OCI-LY3 (cell line): Measurements from ENCODE around the gene SDR9C7.
"Not testable (repeated sequence)": the region's sequence is repeated elsewhere in the genome, so short reads cannot be mapped to it uniquely, and the experiment has no call there.

ENCODE experiments used
- H2AFZ ChIP-seq: fragments of 200-600, 300-600 bp; shearing (Covaris generic); 2 replicates; pipeline ENCODE4 v1.6.0; 2014; ENCODE audit warnings: antibody characterized with exemption, low read depth, low read length
- H3K27ac ChIP-seq: fragments of 200-600, 300-600 bp; sonication (generic); 2 replicates; pipeline ENCODE4 v1.5.1; 2014; ENCODE audit warnings: mild to moderate bottlenecking, low read length, moderate library complexity, mixed read lengths
- H3K27me3 ChIP-seq: fragments of 200-600, 300-600 bp; sonication (generic); 2 replicates; pipeline ENCODE4 v1.6.1; 2014; ENCODE audit warnings: low read depth, low read length, mixed read lengths
- H3K36me3 ChIP-seq: fragments of 200-600, 300-600 bp; sonication (generic); replicated peaks from 2 replicates; pipeline ENCODE3; 2014; ENCODE audit warnings: low read depth, low read length, mixed read lengths
- H3K4me1 ChIP-seq: fragments of 300-600, 200-600 bp; sonication (generic); 2 replicates; pipeline ENCODE4 v1.6.1; 2014; ENCODE audit warnings: low read length, mixed read lengths
- H3K4me2 ChIP-seq: fragments of 200-600, 300-600 bp; sonication (generic); 2 replicates; pipeline ENCODE4 v1.6.1; 2014; ENCODE audit warnings: low read length, mixed read lengths
- H3K4me3 ChIP-seq: fragments of 300-600, 200-600 bp; sonication (generic); 2 replicates; pipeline ENCODE4 v1.5.1; 2014; ENCODE audit warnings: antibody characterized with exemption, mild to moderate bottlenecking, low read length, moderate library complexity
- H3K79me2 ChIP-seq: fragments of 300-600, 200-600 bp; shearing (Covaris generic); 2 replicates; pipeline ENCODE4 v1.6.1; 2014; ENCODE audit warnings: mild to moderate bottlenecking, low read length, mixed read lengths
- H3K9ac ChIP-seq: fragments of 300-600, 200-600 bp; shearing (Covaris generic); 2 replicates; pipeline ENCODE4 v1.6.0; 2014; ENCODE audit warnings: mild to moderate bottlenecking, low read length, moderate library complexity
- H3K9me3 ChIP-seq: fragments of 200-600, 300-600 bp; shearing (Covaris generic); 2 replicates; pipeline ENCODE4 v1.6.1; 2014; ENCODE audit warnings: low read length, mixed read lengths; ENCODE audit not compliant: insufficient read depth
- H4K20me1 ChIP-seq: fragments of 200-600, 300-600 bp; sonication (generic); 2 replicates; pipeline ENCODE4 v1.6.1; 2016; ENCODE audit warnings: low read length, mixed read lengths; ENCODE audit not compliant: insufficient read depth
- EZH2phosphoT487 ChIP-seq: fragments of 200-600 bp; shearing (Covaris generic); IDR thresholded peaks from 2 replicates; pipeline ENCODE4 v1.6.1; 2018; ENCODE audit warnings: antibody characterized with exemption, mixed run types, low read depth
- TF ChIP-seq, protein P1 (sequence below): fragments of 200-600, 300-600 bp; sonication (generic); IDR thresholded peaks from 2 replicates; pipeline ENCODE4 v1.5.1; 2014; ENCODE audit warnings: antibody characterized with exemption, low read length, low read depth

The SDR9C7 gene

DNA sequence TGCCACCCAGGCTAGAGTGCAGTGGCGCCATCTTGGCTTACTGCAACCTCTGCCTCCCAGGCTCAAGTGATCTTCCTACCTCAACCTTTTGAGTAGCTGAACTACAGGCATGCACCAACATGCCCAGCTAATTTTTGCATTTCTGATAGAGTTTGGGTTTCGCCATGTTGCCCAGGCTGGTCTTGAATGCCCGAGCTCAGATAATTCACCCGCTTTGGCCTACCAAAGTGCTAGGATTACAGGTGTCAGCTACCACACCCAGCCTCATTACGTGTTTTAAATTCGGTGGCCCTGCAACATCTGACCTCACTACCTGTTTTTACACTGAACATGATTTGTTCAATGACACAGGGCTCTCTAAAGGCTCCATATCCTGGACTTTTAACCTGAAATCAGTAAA is 46.1 kb upstream of the SDR9C7 start:
- H3K9ac ChIP-seq, result no peak overlapping the region
- no peaks in the 10 kb centered on the region for H3K27me3 ChIP-seq
- H3K36me3 ChIP-seq, result no peaks in the 10 kb centered on the region
- no peaks in the 10 kb centered on the region for H3K9me3 ChIP-seq
- no peak overlapping the region for H3K27ac ChIP-seq
- no peaks in the 10 kb centered on the region for H3K4me1 ChIP-seq
- H4K20me1 ChIP-seq, result no peaks in the 10 kb centered on the region
- TF ChIP-seq, protein P1, sequence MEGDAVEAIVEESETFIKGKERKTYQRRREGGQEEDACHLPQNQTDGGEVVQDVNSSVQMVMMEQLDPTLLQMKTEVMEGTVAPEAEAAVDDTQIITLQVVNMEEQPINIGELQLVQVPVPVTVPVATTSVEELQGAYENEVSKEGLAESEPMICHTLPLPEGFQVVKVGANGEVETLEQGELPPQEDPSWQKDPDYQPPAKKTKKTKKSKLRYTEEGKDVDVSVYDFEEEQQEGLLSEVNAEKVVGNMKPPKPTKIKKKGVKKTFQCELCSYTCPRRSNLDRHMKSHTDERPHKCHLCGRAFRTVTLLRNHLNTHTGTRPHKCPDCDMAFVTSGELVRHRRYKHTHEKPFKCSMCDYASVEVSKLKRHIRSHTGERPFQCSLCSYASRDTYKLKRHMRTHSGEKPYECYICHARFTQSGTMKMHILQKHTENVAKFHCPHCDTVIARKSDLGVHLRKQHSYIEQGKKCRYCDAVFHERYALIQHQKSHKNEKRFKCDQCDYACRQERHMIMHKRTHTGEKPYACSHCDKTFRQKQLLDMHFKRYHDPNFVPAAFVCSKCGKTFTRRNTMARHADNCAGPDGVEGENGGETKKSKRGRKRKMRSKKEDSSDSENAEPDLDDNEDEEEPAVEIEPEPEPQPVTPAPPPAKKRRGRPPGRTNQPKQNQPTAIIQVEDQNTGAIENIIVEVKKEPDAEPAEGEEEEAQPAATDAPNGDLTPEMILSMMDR, result no peak
- no peak for TF ChIP-seq EZH2phosphoT487
- no peak overlapping the region for H2AFZ ChIP-seq
- H3K79me2 ChIP-seq, result no peaks in the 10 kb centered on the region
- no peak overlapping the region for H3K4me3 ChIP-seq
- H3K4me2 ChIP-seq, result no peak overlapping the region

DNA sequence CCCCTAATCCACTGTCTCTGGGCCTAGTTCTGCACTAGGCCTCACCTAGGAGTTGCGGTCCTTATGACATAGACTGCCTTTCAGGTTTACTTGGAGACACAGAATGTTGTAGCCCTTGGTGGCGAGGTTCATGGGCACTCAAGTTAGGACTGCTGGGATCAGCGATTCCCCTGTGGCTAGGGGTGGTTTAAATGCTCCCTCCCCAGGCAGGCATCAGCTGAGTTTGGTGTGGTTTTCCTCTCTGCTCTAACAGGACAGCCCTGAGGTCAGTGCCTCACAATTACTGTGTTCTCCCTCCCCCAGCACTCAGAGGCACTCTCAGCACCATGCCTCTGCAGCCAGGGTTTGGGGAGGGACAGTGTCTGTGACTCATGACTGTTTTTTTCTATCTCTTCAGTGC is 45.4 kb upstream of the SDR9C7 start:
- TF ChIP-seq EZH2phosphoT487, result no peak
- TF ChIP-seq, protein P1, result no peak
- Histone ChIP-seq H3K79me2 (no peaks in the 10 kb centered on the region), H3K4me2 (no peak overlapping the region), H3K4me1 (no peaks in the 10 kb centered on the region), H3K36me3 (no peaks in the 10 kb centered on the region), H3K27me3 (no peaks in the 10 kb centered on the region), H3K9ac (no peak overlapping the region), H4K20me1 (no peaks in the 10 kb centered on the region), H3K4me3 (no peak overlapping the region), H2AFZ (no peak overlapping the region), H3K27ac (no peak overlapping the region), H3K9me3 (no peaks in the 10 kb centered on the region)

DNA sequence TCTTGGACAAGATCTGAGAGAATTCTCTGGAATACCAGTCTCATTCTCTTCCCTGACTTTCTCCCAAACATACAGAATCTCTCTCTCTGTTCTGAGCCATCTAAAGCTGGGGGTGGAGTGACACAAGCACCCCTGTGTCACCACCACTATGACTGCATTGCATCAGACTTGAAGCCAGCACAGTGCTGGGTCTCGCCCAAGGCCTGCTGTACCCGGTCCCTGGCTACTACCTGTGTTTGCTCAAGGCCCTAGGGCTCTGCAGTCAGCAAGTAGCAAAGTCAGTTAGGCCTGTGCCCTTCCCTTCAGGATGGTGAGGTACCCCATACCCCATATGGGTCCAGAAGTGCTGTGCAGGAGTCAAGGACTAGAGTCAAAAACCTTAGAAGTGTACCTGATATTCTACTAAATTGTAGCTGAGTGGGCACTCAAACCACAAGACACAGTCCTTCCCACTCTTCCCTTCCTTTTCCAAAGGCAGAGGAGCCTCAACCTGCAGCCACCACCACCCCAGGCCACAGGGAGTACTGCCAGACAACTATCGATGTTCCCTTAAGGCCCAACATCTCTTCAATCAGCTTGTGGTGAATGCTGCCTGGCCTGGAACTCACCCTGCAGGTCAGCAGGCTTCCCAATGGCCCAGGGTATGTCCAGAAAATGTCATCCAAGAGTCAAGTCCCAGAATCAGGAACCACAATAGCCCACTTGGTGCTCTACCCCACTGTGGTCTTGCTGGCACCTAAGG is 44.4 kb upstream of the SDR9C7 start:
- H3K79me2 ChIP-seq, result no peaks in the 10 kb centered on the region
- H3K4me2 ChIP-seq, result no peak overlapping the region
- H3K4me3 ChIP-seq, result no peak overlapping the region
- H3K27ac ChIP-seq, result no peak overlapping the region
- no peaks in the 10 kb centered on the region for H3K36me3 ChIP-seq
- H4K20me1 ChIP-seq, result no peaks in the 10 kb centered on the region
- no peaks in the 10 kb centered on the region for H3K27me3 ChIP-seq
- H3K4me1 ChIP-seq, result no peaks in the 10 kb centered on the region
- no peak overlapping the region for H2AFZ ChIP-seq
- TF ChIP-seq, protein P1, result no peak
- no peak for TF ChIP-seq EZH2phosphoT487
- no peak overlapping the region for H3K9ac ChIP-seq
- no peaks in the 10 kb centered on the region for H3K9me3 ChIP-seq

DNA sequence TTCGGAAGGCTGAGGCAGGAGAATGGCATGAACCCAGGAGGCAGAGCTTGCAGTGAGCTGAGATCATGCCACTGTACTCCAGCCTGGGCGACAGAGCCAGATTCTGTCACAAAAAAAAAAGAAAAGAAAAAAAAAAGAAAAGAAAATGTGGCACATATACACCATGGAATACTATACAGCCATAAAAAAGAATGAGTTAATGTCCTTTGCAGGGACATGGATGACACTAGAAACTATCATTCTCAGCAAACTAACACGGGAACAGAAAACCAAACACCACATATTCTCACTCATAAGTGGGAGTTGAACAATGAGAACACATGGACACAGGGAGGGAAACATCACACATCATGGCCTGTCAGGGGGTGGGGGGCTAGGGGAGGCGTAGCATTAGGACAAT is 43.2 kb upstream of the SDR9C7 start:
- not testable (repeated sequence) for H3K27me3 ChIP-seq, H3K4me1 ChIP-seq, H3K4me2 ChIP-seq, H3K9ac ChIP-seq, H2AFZ ChIP-seq, H3K79me2 ChIP-seq, H3K36me3 ChIP-seq, H4K20me1 ChIP-seq, H3K27ac ChIP-seq, H3K9me3 ChIP-seq, H3K4me3 ChIP-seq

DNA sequence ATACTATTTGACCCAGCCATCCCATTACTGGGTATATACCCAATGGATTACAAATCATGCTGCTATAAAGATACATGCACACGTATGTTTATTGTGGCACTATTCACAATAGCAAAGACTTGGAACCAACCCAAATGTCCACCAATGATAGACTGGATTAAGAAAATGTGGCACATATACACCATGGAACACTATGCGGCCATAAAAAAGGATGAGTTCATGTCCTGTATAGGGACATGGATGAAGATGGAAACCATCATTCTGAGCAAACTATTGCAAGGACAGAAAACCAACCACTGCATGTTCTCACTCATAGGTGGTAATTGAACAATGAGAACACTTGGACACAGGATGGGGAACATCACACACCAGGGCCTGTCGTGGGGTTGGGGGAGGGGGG is 40.0 kb upstream of the SDR9C7 start:
- not testable (repeated sequence) for H3K27me3 ChIP-seq, H3K9me3 ChIP-seq, H3K9ac ChIP-seq, H3K27ac ChIP-seq, H2AFZ ChIP-seq, H3K4me1 ChIP-seq, H4K20me1 ChIP-seq, H3K4me2 ChIP-seq, H3K36me3 ChIP-seq, H3K4me3 ChIP-seq, H3K79me2 ChIP-seq

DNA sequence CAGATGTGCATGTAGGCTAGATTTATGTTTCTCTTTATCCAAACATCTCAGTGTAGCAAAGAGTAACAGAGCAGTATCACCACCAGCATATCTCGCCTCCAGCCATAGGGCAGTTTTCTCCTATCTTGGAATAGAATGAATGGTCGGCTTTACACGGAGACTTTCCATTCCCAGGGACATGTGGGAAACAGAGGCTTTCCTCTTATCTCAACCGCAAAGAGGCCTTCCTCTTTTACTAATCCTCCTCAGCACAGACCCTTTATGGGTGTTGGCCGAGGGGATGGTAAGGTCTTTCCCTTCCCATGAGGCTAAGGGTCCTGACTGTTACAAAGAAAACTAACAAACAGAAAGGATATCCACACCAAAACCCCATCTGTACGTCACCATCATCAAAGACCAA is 34.7 kb upstream of the SDR9C7 start:
- not testable (repeated sequence) for H2AFZ ChIP-seq, H4K20me1 ChIP-seq, H3K36me3 ChIP-seq, H3K9ac ChIP-seq, H3K4me2 ChIP-seq, H3K79me2 ChIP-seq, H3K4me3 ChIP-seq, H3K4me1 ChIP-seq, H3K9me3 ChIP-seq, H3K27me3 ChIP-seq, H3K27ac ChIP-seq

DNA sequence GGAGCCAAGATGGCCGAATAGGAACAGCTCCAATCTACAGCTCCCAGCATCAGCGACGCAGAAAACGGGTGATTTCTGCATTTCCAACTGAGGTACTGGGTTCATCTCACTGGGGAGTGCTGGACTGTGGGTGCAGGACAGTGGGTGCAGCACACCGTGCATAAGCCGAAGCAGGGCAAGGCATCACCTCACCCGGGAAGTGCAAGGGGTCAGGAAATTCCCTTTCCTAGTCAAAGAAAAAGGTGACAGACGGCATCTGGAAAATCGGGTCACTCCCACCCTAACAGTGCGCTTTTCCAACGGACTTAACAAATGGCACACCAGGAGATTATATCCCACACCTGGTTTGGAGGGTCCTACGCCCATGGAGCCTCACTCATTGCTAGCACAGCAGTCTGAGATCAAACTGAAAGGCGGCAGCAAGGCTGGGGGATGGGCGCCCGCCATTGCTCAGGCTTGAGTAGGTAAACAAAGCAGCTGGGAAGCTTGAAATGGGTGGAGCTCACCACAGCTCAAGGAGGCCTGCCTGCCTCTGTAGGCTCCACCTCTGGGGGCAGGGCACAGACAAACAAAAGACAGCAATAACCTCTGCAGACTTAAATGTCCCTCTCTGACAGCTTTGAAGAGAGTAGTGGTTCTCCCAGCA is 31.9 kb upstream of the SDR9C7 start:
- not testable (repeated sequence) for H3K4me1 ChIP-seq, H3K4me3 ChIP-seq, H3K27me3 ChIP-seq, H3K79me2 ChIP-seq, H3K4me2 ChIP-seq, H3K9ac ChIP-seq, H4K20me1 ChIP-seq, H3K36me3 ChIP-seq, H3K9me3 ChIP-seq, H3K27ac ChIP-seq, H2AFZ ChIP-seq
